ENCODE data around the gene SRP14. TPM values are rescaled to one million over a fixed set of nuclear protein-coding genes. Genes with fewer than 3 reads are reported as not detected.

The SRP14 gene
- total and polyA plus RNA-seq, 12 donors = 173 to 989 (median 333) TPM

- Histone ChIP-seq H3K9me3 (replicated peaks in 1 of 3) (no peaks in the 10 kb centered on the region), H3K27ac (no peak overlapping the region), H3K4me3 (no peak overlapping the region), H3K4me1 (replicated peaks in 1 of 2) (no peaks in the 10 kb centered on the region), H3K36me3 (replicated peaks in 1 of 2) (peaks cover 0 to 62% of the 10 kb centered on the region in 2 donors), H3K27me3 (no peaks in the 10 kb centered on the region)
- DNase-seq = no peak
- intact Hi-C loops (cut with DNase I) = no loop called here
- TF ChIP-seq, protein P1, sequence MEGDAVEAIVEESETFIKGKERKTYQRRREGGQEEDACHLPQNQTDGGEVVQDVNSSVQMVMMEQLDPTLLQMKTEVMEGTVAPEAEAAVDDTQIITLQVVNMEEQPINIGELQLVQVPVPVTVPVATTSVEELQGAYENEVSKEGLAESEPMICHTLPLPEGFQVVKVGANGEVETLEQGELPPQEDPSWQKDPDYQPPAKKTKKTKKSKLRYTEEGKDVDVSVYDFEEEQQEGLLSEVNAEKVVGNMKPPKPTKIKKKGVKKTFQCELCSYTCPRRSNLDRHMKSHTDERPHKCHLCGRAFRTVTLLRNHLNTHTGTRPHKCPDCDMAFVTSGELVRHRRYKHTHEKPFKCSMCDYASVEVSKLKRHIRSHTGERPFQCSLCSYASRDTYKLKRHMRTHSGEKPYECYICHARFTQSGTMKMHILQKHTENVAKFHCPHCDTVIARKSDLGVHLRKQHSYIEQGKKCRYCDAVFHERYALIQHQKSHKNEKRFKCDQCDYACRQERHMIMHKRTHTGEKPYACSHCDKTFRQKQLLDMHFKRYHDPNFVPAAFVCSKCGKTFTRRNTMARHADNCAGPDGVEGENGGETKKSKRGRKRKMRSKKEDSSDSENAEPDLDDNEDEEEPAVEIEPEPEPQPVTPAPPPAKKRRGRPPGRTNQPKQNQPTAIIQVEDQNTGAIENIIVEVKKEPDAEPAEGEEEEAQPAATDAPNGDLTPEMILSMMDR (IDR thresholded peaks at IDR 0.05) = no peak
- TF ChIP-seq POLR2A (IDR thresholded peaks at IDR 0.05) = no peak
- WGBS, 4 donors = 81 to 83% (median 82%) methylated on average over 7 of the region's 7 CpGs
Observed at GRCh38 chr15:40003116-40003916, 35.7 kb downstream of the SRP14 start.

DNA sequence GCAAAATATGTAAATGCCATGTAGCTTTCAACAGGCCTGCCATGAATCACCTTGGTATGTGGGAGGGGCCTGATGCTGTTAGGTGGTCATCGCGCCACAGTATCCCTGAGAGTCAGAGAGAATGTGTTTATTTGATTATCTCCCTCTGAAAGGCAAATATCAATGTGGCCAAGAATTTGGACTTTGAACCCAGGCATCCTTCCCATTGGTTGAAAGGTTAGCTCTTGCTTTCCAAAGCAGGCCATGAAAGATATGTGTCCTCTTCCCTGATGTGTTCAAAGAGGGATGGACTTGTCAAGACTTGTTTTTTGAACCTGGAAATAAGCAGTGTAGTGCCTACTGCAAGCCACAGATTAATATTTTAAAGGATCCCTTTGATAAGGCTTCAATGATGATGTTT lies 36.7 kb downstream of the SRP14 start:
- no peak for DNase-seq
- no peak overlapping the region for H3K4me3 ChIP-seq
- H3K27ac ChIP-seq = no peak overlapping the region
- H3K9me3 ChIP-seq (replicated peaks in 1 of 3) = no peaks in the 10 kb centered on the region
- WGBS, 4 donors = 90 to 100% (median 95%) methylated on average over 2 of the region's 2 CpGs
- H3K27me3 ChIP-seq = no peaks in the 10 kb centered on the region
- intact Hi-C loops (cut with DNase I) = no loop called here
- peaks cover 0 to 52% of the 10 kb centered on the region in 2 donors for H3K36me3 ChIP-seq (replicated peaks in 1 of 2)
- TF ChIP-seq, protein P1 (IDR thresholded peaks at IDR 0.05) = no peak
- no peak for TF ChIP-seq POLR2A (IDR thresholded peaks at IDR 0.05)
- H3K4me1 ChIP-seq (replicated peaks in 1 of 2) = no peaks in the 10 kb centered on the region

DNA sequence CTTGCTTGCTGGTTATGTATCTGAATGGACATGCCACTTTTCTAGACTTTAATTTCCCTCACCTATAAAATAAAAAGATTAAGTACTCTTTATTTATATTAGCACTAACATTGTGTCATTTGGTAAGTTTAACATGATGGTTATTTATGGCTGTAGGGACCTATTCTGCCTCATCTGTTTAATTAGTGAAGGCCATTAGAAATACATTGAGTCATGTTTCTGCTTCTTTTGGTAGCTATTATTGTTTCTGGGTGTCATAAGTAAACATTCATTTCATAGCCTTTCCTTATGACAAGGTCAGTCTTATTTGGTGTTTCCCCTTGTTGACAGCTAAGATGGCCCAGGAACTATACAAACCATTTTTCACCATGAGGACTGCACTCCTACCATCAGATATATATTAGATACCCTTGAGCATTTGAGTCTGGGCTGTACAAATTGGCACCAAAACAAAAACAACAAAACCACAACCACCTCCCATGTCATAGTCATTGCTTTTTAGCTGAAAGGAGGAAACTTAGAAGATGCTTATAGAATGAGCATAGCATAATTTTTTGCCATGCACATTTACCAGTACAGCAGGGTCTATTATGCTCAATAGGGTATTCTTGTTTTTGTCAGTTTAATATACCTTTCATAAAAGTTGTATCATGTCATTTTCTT lies 39.3 kb downstream of the SRP14 start:
- H3K4me3 ChIP-seq = no peak overlapping the region
- H3K36me3 ChIP-seq (replicated peaks in 1 of 2) = peaks cover 0 to 51% of the 10 kb centered on the region in 2 donors
- no peak for DNase-seq
- intact Hi-C loops (cut with DNase I) = no loop called here
- no peak overlapping the region for H3K27ac ChIP-seq
- no peaks in the 10 kb centered on the region for H3K9me3 ChIP-seq (replicated peaks in 1 of 3)
- H3K27me3 ChIP-seq = no peaks in the 10 kb centered on the region
- no peak for TF ChIP-seq POLR2A (IDR thresholded peaks at IDR 0.05)
- TF ChIP-seq, protein P1 (IDR thresholded peaks at IDR 0.05) = no peak
- H3K4me1 ChIP-seq (replicated peaks in 1 of 2) = no peaks in the 10 kb centered on the region

- H3K9me3 ChIP-seq (replicated peaks in 1 of 3) = no peaks in the 10 kb centered on the region
- peaks cover 0 to 50% of the 10 kb centered on the region in 2 donors for H3K36me3 ChIP-seq (replicated peaks in 1 of 2)
- intact Hi-C loops (cut with DNase I) = no loop called here
- H3K27ac ChIP-seq = no peak overlapping the region
- no peaks in the 10 kb centered on the region for H3K4me1 ChIP-seq (replicated peaks in 1 of 2)
- no peaks in the 10 kb centered on the region for H3K27me3 ChIP-seq
- DNase-seq = no peak
- no peak overlapping the region for H3K4me3 ChIP-seq
- 76 to 82% (median 78%) methylated on average over 6 of the region's 6 CpGs for WGBS, 4 donors
- TF ChIP-seq, protein P1 (IDR thresholded peaks at IDR 0.05) = no peak
- TF ChIP-seq POLR2A (IDR thresholded peaks at IDR 0.05) = no peak
Observed at GRCh38 chr15:39998511-39999077, 40.4 kb downstream of the SRP14 start.

Data from adrenal gland (tissue), 12 donors.